ENCODE measurements around the gene BFSP2. TPM values are rescaled to one million over a fixed set of nuclear protein-coding genes. Genes with fewer than 3 reads are reported as not detected.
"Not testable (repeated sequence)": the region's sequence is repeated elsewhere in the genome, so short reads cannot be mapped to it uniquely, and the experiment has no call there.

Gene BFSP2
- total RNA-seq, 3 donors from 2014 or later: not detected

GRCh38 chr3:133476971-133477375, 77.1 kb downstream of the BFSP2 start:
- intact Hi-C loops (cut with DNase I, micrococcal nuclease): no loop called here
- no peak overlapping the region for H3K4me3 ChIP-seq
- DNase-seq: peak in 2 of 3 donors; percentile 53 to 56
- ATAC-seq: peak; percentile 40
- no peaks in the 10 kb centered on the region for H3K36me3 ChIP-seq (ENCODE audit: low read depth)
- no peak for TF ChIP-seq CTCF (IDR thresholded peaks at IDR 0.05)
- H3K9me3 ChIP-seq: no peaks in the 10 kb centered on the region
- H3K4me1 ChIP-seq (ENCODE audit: low read depth): peaks cover 22% of the 10 kb centered on the region

- no peak for DNase-seq
- no peak for ATAC-seq
- H3K4me3 ChIP-seq: no peak overlapping the region
- no peaks in the 10 kb centered on the region for H3K36me3 ChIP-seq (ENCODE audit: low read depth)
- no peak for TF ChIP-seq CTCF (IDR thresholded peaks at IDR 0.05)
- peaks cover 22% of the 10 kb centered on the region for H3K4me1 ChIP-seq (ENCODE audit: low read depth)
- intact Hi-C loops (cut with DNase I, micrococcal nuclease): no loop called here
- H3K9me3 ChIP-seq: no peaks in the 10 kb centered on the region
Observed at GRCh38 chr3:133477487-133477886, 77.6 kb downstream of the BFSP2 start.

GRCh38 chr3:133478624-133479023, 78.8 kb downstream of the BFSP2 start:
- no peak for ATAC-seq
- TF ChIP-seq CTCF (IDR thresholded peaks at IDR 0.05): no peak

GRCh38 chr3:133479401-133479800, 79.5 kb downstream of the BFSP2 start:
- DNase-seq (no peak), ATAC-seq (no peak)
- intact Hi-C loops (cut with DNase I, micrococcal nuclease): no loop called here
- peaks cover 17% of the 10 kb centered on the region for H3K4me1 ChIP-seq (ENCODE audit: low read depth)
- H3K36me3 ChIP-seq (ENCODE audit: low read depth): no peaks in the 10 kb centered on the region
- H3K4me3 ChIP-seq: no peak overlapping the region
- no peaks in the 10 kb centered on the region for H3K9me3 ChIP-seq
- TF ChIP-seq CTCF (IDR thresholded peaks at IDR 0.05): no peak

More at GRCh38 chr3:133478624-133479023, 78.8 kb downstream of the BFSP2 start:
- H3K9me3 ChIP-seq: no peaks in the 10 kb centered on the region
- DNase-seq: no peak
- H3K36me3 ChIP-seq (ENCODE audit: low read depth): no peaks in the 10 kb centered on the region
- peaks cover 22% of the 10 kb centered on the region for H3K4me1 ChIP-seq (ENCODE audit: low read depth)
- intact Hi-C loops (cut with DNase I, micrococcal nuclease): no loop called here
- H3K4me3 ChIP-seq: no peak overlapping the region

- intact Hi-C loops (cut with DNase I, micrococcal nuclease): no loop called here
- ATAC-seq (peak; percentile 96), DNase-seq (peak in 2 of 3 donors; percentile 43 to 62)
- H3K9me3 ChIP-seq: no peaks in the 10 kb centered on the region
- no peak overlapping the region for H3K4me3 ChIP-seq
- H3K36me3 ChIP-seq (ENCODE audit: low read depth): no peaks in the 10 kb centered on the region
- peaks cover 10% of the 10 kb centered on the region for H3K4me1 ChIP-seq (ENCODE audit: low read depth)
- no peak for TF ChIP-seq CTCF (IDR thresholded peaks at IDR 0.05)
Observed at GRCh38 chr3:133479895-133480669, 80.2 kb downstream of the BFSP2 start.

GRCh38 chr3:133482474-133482873, 82.6 kb downstream of the BFSP2 start:
- H3K4me1 ChIP-seq (ENCODE audit: low read depth): peaks cover 14% of the 10 kb centered on the region
- intact Hi-C loops (cut with DNase I, micrococcal nuclease); H3K36me3 ChIP-seq (ENCODE audit: low read depth); ATAC-seq; H3K9me3 ChIP-seq; DNase-seq; H3K4me3 ChIP-seq: not testable (repeated sequence)

Measured in mucosa of descending colon (tissue), 3 donors.